Spleen (tissue), 11 donors: Measurements from ENCODE around the gene CXCR4. TPM values are rescaled to one million over a fixed set of nuclear protein-coding genes. Genes with fewer than 3 reads are reported as not detected.

Source experiments
- DNase-seq: peaks from one replicate; pipeline ENCODE4 v3.0.0-alpha.2; 2020
- H3K27ac ChIP-seq, 8 donors: fragments of 200-600 bp; sonication (generic) in 7 of 8; 1 replicate in 4 of 8; 2 replicates in 4 of 8; pipeline versions ENCODE4 v1.5.0 to v1.8.0; 2016 to 2021; ENCODE audit warnings: inconsistent platforms in 4 of 8, mild to moderate bottlenecking in 4 of 8, moderate library complexity in 1 of 8
- H3K27me3 ChIP-seq, 7 donors: fragments of 200-600 bp; sonication (generic) in 6 of 7; replicated peaks in 1 of 7; 1 replicate in 4 of 7; 2 replicates in 3 of 7; pipeline versions ENCODE4 v1.5.0 to v1.8.0; 2016 to 2021; ENCODE audit warnings: inconsistent platforms in 3 of 7, mild to moderate bottlenecking in 1 of 7
- H3K36me3 ChIP-seq, 6 donors: fragments of 200-600 bp; sonication (generic) in 5 of 6; 1 replicate in 4 of 6; 2 replicates in 2 of 6; pipeline versions ENCODE4 v1.5.0 to v1.8.0; 2016 to 2021; ENCODE audit warnings: inconsistent platforms in 2 of 6
- H3K4me1 ChIP-seq, 6 donors: fragments of 200-600 bp; sonication (generic) in 5 of 6; 1 replicate in 3 of 6; 2 replicates in 3 of 6; pipeline versions ENCODE4 v1.5.0 to v1.8.0; 2016 to 2021; ENCODE audit warnings: inconsistent platforms in 3 of 6
- H3K4me3 ChIP-seq, 8 donors: fragments of 200-600 bp; sonication (generic) in 7 of 8; 1 replicate in 4 of 8; 2 replicates in 4 of 8; pipeline versions ENCODE4 v1.5.0 to v1.8.0; 2016 to 2021; ENCODE audit warnings: inconsistent platforms in 4 of 8, mild to moderate bottlenecking in 4 of 8, moderate library complexity in 2 of 8
- H3K9me3 ChIP-seq, 8 donors: fragments of 200-600 bp; sonication (generic) in 7 of 8; 1 replicate in 4 of 8; 2 replicates in 4 of 8; pipeline versions ENCODE4 v1.5.0 to v1.8.0; 2016 to 2021; ENCODE audit warnings: inconsistent platforms in 4 of 8
- CTCF ChIP-seq, 11 experiments: fragments of 200-600 bp in 7 of 11; fragments of 450-650 bp in 4 of 11; sonication (generic) in 4 of 11; IDR thresholded peaks in 8 of 11; conservative IDR thresholded peaks in 3 of 11; 1 replicate in 7 of 11; 2 replicates in 4 of 11; pipeline versions ENCODE4 v1.4.0 to v1.8.0; 2016 to 2021; ENCODE audit warnings: antibody characterized with exemption in 11 of 11, inconsistent platforms in 4 of 11, mild to moderate bottlenecking in 1 of 11
- POLR2A ChIP-seq, 3 donors: fragments of 450-650 bp; IDR thresholded peaks; one replicate each; pipeline ENCODE4 v1.5.1; 2017; ENCODE audit warnings: antibody characterized with exemption in 3 of 3, mild to moderate bottlenecking in 1 of 3
- POLR2AphosphoS5 ChIP-seq, 3 donors: sonication (generic); formaldehyde crosslinking; IDR thresholded peaks; one replicate each; pipeline ENCODE4 v1.5.1; 2017; ENCODE audit warnings: antibody characterized with exemption in 3 of 3
- WGBS, 5 donors: extraction: QIAGEN DNeasy Blood & Tissue Kit in 3 of 5; methylation state at CpG; one replicate each; pipeline versions ENCODE4 v1.1.5 to v1.1.7; 2013 to 2018; 5-methylcytosine and 5-hydroxymethylcytosine counted together
- intact Hi-C: fragments of 100-400 bp; cut with DNase I; formaldehyde crosslinking; loops from one replicate; pipeline ENCODE4 v1.15.0; 2023; ENCODE audit warnings: low total_unique reads
- polyA plus RNA-seq, 3 donors: library from polyadenylated mRNA; stranded (reverse); fragments of 200-250 nt; gene quantifications; one replicate each; pipeline ENCODE4 v1.2.1, GENCODE V29; 2013
- total RNA-seq, 7 donors: library from RNA; depleted of rRNA in 3 of 7; stranded (reverse); fragments of >200 nt in 3 of 7; fragmentation: NEBNext Ultra II Directional in 4 of 7; extraction: Animal tissue kit (Norgen Biotek cat#: 25700) in 4 of 7; gene quantifications; one replicate each; pipeline versions ENCODE4 v1.1.0 to v1.2.1, GENCODE V29; 2016 to 2021
- donor health status: healthy with polysubstance abuse.
- donor health status: DM: no; HTN: no; CAD: no; lungs with moderate emphysema.
- donor health status: DM: no; HTN: no; CAD: no.
- donor health status: Bipolar disorder and iron deficiency.
- donor health status: healthy.
- donor health status: DM: no; HTN: no; CAD: no.
- donor health status: DM: yes; HTN: yes; CAD: no.

CXCR4 gene
- total and polyA plus RNA-seq, 10 donors: 204 to 626 (median 310) TPM

GRCh38 chr2:136067459-136067858, 50.5 kb downstream of the CXCR4 start:
- H3K36me3 ChIP-seq: no peaks in the 10 kb centered on the region
- H3K27ac ChIP-seq: no peak overlapping the region
- no peak overlapping the region for H3K4me3 ChIP-seq
- H3K4me1 ChIP-seq: peaks cover 0 to 39% (median 6%) of the 10 kb centered on the region in 6 donors
- WGBS, 5 donors: 84 to 92% (median 89%) methylated on average over 10 of the region's 10 CpGs
- intact Hi-C loops: no loop called here
- TF ChIP-seq POLR2A (IDR thresholded peaks at IDR 0.05): no peak
- TF ChIP-seq POLR2AphosphoS5 (IDR thresholded peaks at IDR 0.05): no peak
- TF ChIP-seq CTCF (IDR thresholded peaks at IDR 0.05 in 8 of 11, conservative IDR thresholded peaks at IDR 0.05 in 3 of 11): no peak
- DNase-seq: no peak
- H3K27me3 ChIP-seq: no peaks in the 10 kb centered on the region
- peaks cover 0 to 12% (median 3%) of the 10 kb centered on the region in 8 donors for H3K9me3 ChIP-seq

GRCh38 chr2:136065907-136066306, 52.0 kb downstream of the CXCR4 start:
- DNase-seq: no peak
- Histone ChIP-seq H3K9me3 (no peaks in the 10 kb centered on the region), H3K27me3 (no peaks in the 10 kb centered on the region), H3K4me3 (no peak overlapping the region), H3K36me3 (no peaks in the 10 kb centered on the region), H3K4me1 (peaks cover 0 to 45% (median 8%) of the 10 kb centered on the region in 6 donors), H3K27ac (no peak overlapping the region)
- no peak for TF ChIP-seq POLR2AphosphoS5 (IDR thresholded peaks at IDR 0.05)
- TF ChIP-seq CTCF (IDR thresholded peaks at IDR 0.05 in 8 of 11, conservative IDR thresholded peaks at IDR 0.05 in 3 of 11): no peak
- no peak for TF ChIP-seq POLR2A (IDR thresholded peaks at IDR 0.05)
- WGBS, 5 donors: 91 to 96% (median 93%) methylated on average over 3 of the region's 3 CpGs
- intact Hi-C loops: no loop called here

- Histone ChIP-seq H3K36me3 (no peaks in the 10 kb centered on the region), H3K27ac (no peak overlapping the region), H3K9me3 (no peaks in the 10 kb centered on the region), H3K4me3 (no peak overlapping the region), H3K4me1 (peaks cover 0 to 45% (median 8%) of the 10 kb centered on the region in 6 donors), H3K27me3 (no peaks in the 10 kb centered on the region)
- 18 to 28% (median 24%) methylated on average over 2 of the region's 2 CpGs for WGBS, 5 donors
- intact Hi-C loops: no loop called here
- no peak for DNase-seq
- TF ChIP-seq POLR2AphosphoS5 (IDR thresholded peaks at IDR 0.05): no peak
- TF ChIP-seq POLR2A (IDR thresholded peaks at IDR 0.05): no peak
Observed at GRCh38 chr2:136065384-136065783, 52.6 kb downstream of the CXCR4 start.

Other genes starting within 250 kb of the CXCR4 start
- gene MCM6, start 241.7 kb downstream of the CXCR4 start, total RNA-seq: 10 to 100 TPM; 10.4 to 17.9 (median 13.1) TPM
- gene MCM6, start 241.7 kb downstream of the CXCR4 start, polyA plus RNA-seq: 10 to 100 TPM in 2 of 3 donors, 1 to 10 TPM in 1; 4.9 to 12.6 (median 10.2) TPM
- gene DARS1, start 132.5 kb downstream of the CXCR4 start, total RNA-seq: 10 to 100 TPM; 56.2 to 72.8 (median 64.3) TPM
- 10 to 100 TPM; 65.1 to 88.6 (median 72.1) TPM for gene DARS1, start 132.5 kb downstream of the CXCR4 start, polyA plus RNA-seq